KMS-11 (cell line): ENCODE measurements around the gene NFX1.

ENCODE experiments used
- H2AFZ ChIP-seq: fragments of 200-600 bp; sonication (generic); 2 replicates; pipeline ENCODE4 v1.6.1; 2016; ENCODE audit warnings: antibody characterized with exemption, mixed run types, low read depth
- H3K27ac ChIP-seq: fragments of 200-600 bp; sonication (generic); 2 replicates; pipeline ENCODE4 v1.6.1; 2016; ENCODE audit warnings: mild to moderate bottlenecking, mixed run types
- H3K27me3 ChIP-seq: fragments of 200-600 bp; sonication (generic); 2 replicates; pipeline ENCODE4 v1.6.1; 2017; ENCODE audit warnings: mild to moderate bottlenecking, low read depth, mixed run types, moderate library complexity; ENCODE audit not compliant: insufficient read depth
- H3K36me3 ChIP-seq: fragments of 200-600 bp; sonication (generic); 2 replicates; pipeline ENCODE4 v1.6.1; 2017; ENCODE audit warnings: mild to moderate bottlenecking, mixed run types; ENCODE audit not compliant: insufficient read depth
- H3K4me1 ChIP-seq: fragments of 200-600 bp; sonication (generic); 2 replicates; pipeline ENCODE4 v1.6.1; 2016; ENCODE audit warnings: mild to moderate bottlenecking, low read depth, mixed run types; ENCODE audit not compliant: poor library complexity, severe bottlenecking
- H3K4me2 ChIP-seq: fragments of 200-600 bp; sonication (generic); 2 replicates; pipeline ENCODE4 v1.7.0; 2016; ENCODE audit warnings: mild to moderate bottlenecking, mixed run types
- H3K4me3 ChIP-seq: fragments of 200-600 bp; sonication (generic); IDR thresholded peaks from 2 replicates; pipeline ENCODE4 v1.6.1; 2017; ENCODE audit warnings: low read depth, low read length, mixed read lengths; ENCODE audit not compliant: insufficient read depth
- H3K79me2 ChIP-seq: fragments of 200-600 bp; sonication (generic); 2 replicates; pipeline ENCODE4 v1.6.1; 2016; ENCODE audit warnings: low read depth, mixed run types; ENCODE audit not compliant: insufficient read depth
- H3K9ac ChIP-seq: fragments of 200-600 bp; sonication (generic); 2 replicates; pipeline ENCODE4 v1.6.1; 2016; ENCODE audit warnings: mild to moderate bottlenecking, mixed run types
- H4K20me1 ChIP-seq: fragments of 200-600 bp; sonication (generic); 2 replicates; pipeline ENCODE4 v1.6.1; 2016; ENCODE audit warnings: mild to moderate bottlenecking, mixed run types; ENCODE audit not compliant: insufficient read depth
- CTCF ChIP-seq: fragments of 200-600 bp; sonication (generic); conservative IDR thresholded peaks from 2 replicates; pipeline ENCODE4 v1.6.1; 2017; ENCODE audit warnings: low read depth, mild to moderate bottlenecking, antibody characterized with exemption, low read length, moderate library complexity, mixed read lengths

NFX1 gene

GRCh38 chr9:33414268-33414667 is 124.0 kb downstream of the NFX1 start:
- H3K27ac ChIP-seq = no peak overlapping the region

GRCh38 chr9:33414889-33415500 is 124.7 kb downstream of the NFX1 start:
- Histone ChIP-seq H3K36me3 (no peaks in the 10 kb centered on the region), H3K79me2 (no peaks in the 10 kb centered on the region), H3K27me3 (no peaks in the 10 kb centered on the region), H4K20me1 (no peaks in the 10 kb centered on the region), H2AFZ (peak overlapping the region; percentile 39; the same call in 1 of the 2 replicates), H3K4me3 (no peak overlapping the region), H3K27ac (no peak overlapping the region), H3K9ac (no peak overlapping the region), H3K4me2 (no peak overlapping the region), H3K4me1 (peaks cover 29% of the 10 kb centered on the region)
- no peak for TF ChIP-seq CTCF

More at GRCh38 chr9:33414268-33414667, 124.0 kb downstream of the NFX1 start:
- Histone ChIP-seq H3K9ac (no peak overlapping the region), H3K4me2 (no peak overlapping the region), H3K4me3 (no peak overlapping the region), H3K79me2 (no peaks in the 10 kb centered on the region), H3K27me3 (no peaks in the 10 kb centered on the region), H3K36me3 (no peaks in the 10 kb centered on the region), H3K4me1 (peaks cover 29% of the 10 kb centered on the region), H2AFZ (no peak overlapping the region), H4K20me1 (no peaks in the 10 kb centered on the region)
- no peak for TF ChIP-seq CTCF

GRCh38 chr9:33415501-33416038 is 125.3 kb downstream of the NFX1 start:
- TF ChIP-seq CTCF = peak; percentile 76
- Histone ChIP-seq H2AFZ (peak overlapping the region; percentile 39; the same call in 1 of the 2 replicates), H3K36me3 (no peaks in the 10 kb centered on the region), H3K27ac (no peak overlapping the region), H3K9ac (no peak overlapping the region), H3K79me2 (no peaks in the 10 kb centered on the region), H3K4me3 (no peak overlapping the region), H4K20me1 (no peaks in the 10 kb centered on the region), H3K4me2 (no peak overlapping the region), H3K27me3 (no peaks in the 10 kb centered on the region), H3K4me1 (peaks cover 29% of the 10 kb centered on the region)

- Histone ChIP-seq H3K27me3 (no peaks in the 10 kb centered on the region), H3K36me3 (no peaks in the 10 kb centered on the region), H3K4me3 (no peak overlapping the region), H3K27ac (no peak overlapping the region), H3K9ac (no peak overlapping the region), H4K20me1 (no peaks in the 10 kb centered on the region), H3K4me2 (no peak overlapping the region; the same call in 1 of the 2 replicates), H2AFZ (no peak overlapping the region), H3K79me2 (no peaks in the 10 kb centered on the region), H3K4me1 (peaks cover 29% of the 10 kb centered on the region)
- no peak for TF ChIP-seq CTCF
These were observed 126.7 kb downstream of the NFX1 start for GRCh38 chr9:33416996-33417395.
